GM18517 (cell line): ENCODE measurements around the gene STARD10.

Experiments
- ATAC-seq: cut with Tn5 transposase; IDR thresholded peaks from one replicate; pipeline ENCODE4 v1.9.1; 2021; ENCODE audit warnings: mild to moderate bottlenecking, moderate library complexity; ENCODE audit not compliant: unreplicated experiment

The STARD10 gene

DNA sequence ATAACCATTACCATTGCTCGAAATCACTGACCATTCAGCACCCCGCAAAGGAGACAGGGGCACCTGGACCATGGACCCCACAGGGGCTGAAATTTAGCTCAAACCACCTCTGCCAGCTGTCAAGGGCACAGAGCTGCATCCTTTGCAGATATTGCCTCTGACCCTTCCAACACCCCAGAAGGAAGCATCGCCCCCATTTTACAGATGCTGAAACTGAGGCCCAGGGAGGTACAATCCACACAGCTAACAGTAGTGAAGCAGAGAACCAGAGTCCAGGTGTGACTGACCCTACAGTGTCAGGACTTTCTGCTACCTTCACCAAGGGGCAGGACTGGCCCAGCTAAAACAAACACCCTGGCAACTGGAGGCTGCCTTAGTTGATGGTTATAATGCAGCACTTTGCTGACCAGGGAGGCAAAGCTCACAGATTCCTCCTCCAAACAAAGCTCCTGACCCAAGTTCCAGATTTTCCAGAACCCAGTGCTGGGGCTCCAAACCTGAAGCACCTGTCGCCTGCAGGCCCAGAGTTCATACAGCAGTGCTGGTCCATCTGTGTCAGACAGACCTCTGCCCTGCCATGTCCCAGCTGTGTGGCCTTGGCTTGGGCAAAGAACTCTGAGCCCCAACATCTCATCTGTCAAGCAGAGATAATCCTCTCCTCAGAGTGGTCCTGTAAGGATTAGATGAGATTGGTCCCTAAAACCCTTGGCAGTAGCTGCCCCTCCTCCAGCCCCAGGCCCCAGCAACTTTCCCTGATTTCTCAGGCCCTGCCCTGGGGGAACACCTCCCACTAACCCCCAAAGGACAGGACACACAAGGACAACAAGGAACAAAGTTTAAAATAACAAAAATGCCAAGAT lies 26.4 kb downstream of the STARD10 start:
- no peak for ATAC-seq

DNA sequence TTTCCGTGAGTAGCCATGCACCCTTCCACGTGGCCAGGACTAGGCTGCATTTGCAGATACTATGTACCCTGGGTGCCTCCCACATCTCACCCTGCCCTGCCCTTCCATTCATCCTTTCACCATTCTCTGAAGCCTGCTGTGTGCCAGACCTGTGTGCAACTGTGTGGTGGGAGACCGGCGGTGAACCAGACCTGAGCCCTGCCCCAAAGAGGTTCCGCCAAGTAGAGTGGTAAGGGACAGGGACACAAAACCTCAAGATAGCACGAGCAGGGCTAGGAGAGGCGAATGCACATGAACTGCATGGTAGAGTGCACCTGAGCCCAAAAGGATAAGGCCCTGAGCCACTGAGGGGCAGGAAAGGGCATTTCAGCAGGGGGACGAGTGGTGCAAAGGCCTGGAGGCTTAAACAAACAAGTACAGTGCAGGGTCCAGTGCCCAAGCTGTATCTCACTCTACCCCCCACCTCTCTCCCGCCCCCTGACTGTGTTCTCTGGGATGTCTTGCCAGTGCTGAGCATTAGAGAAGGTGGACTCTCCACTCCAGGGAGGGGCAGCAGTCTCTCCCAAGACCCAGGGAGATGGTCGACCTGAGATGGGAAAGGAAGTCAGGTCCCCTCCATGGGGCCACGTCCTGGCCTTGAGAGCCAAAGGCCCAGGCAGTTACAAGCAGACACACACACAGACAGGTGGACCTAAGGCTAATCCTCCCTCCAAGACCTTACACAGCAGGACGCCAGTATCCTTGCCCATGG lies 27.5 kb downstream of the STARD10 start:
- ATAC-seq = no peak

- no peak for ATAC-seq
These were observed 29.3 kb downstream of the STARD10 start for GRCh38 chr11:72764503-72764902.

- ATAC-seq = no peak
These were observed 30.0 kb downstream of the STARD10 start for GRCh38 chr11:72763823-72764222.

GRCh38 chr11:72762641-72763304 lies 31.1 kb downstream of the STARD10 start:
- no peak for ATAC-seq

GRCh38 chr11:72760539-72761405 lies 33.1 kb downstream of the STARD10 start:
- no peak for ATAC-seq

DNA sequence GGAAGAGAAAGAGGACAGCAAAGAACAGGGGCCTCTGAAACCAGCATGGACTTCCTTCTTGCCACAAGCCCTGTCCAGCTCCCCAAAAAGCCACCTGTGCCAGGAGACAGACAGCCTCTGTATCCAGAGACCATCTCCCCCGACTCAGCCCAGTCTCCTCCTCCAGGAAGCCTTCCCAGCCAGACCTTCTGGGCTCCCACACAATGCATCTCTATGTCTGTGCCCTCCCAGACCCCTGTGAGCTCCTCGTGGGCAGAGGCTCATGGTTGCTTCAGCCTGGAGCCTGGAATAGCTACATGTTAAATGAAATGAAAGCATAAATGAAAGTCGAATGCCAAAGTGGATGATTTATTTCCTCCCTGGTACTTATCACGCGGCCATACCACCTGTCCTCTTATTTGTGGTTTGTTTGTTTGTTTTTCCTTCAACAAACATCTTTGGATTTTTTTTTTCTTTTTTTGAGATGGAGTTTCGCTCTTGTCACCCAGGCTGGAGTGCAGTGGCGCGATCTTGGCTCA lies 34.3 kb downstream of the STARD10 start:
- ATAC-seq = no peak

DNA sequence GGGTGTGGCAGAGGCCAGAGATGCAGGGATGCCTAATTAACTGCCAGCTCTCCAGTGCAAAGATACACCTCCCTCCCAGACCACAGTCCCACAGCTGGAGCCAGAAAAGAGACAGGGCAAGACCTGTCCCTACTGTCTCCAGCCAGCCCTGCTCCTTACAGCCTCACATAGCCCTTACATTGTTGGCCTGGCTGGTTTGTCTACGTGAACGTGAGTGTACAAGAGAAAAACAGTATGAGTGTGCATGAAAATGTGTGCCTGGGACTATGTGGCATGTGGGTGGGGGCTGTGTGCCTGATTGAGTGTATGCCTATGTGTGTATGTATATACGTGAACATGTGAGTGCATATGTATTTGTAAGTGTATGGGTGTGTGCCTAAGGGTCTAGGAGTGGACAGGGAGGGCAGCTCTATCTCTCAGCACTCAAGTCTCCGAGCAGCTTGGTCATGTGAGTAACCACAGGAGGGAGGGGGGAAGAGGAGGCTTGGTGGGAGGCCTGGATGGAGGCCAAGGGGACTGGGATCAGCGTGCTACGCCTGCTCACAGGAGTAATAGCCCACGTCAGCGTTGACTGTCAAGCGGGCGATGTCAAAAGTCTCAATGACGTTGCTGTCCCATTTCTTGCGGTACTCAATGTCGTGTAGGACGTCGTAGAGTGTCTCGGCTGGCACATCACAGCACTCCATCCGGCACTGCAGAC lies 35.0 kb downstream of the STARD10 start:
- no peak for ATAC-seq

DNA sequence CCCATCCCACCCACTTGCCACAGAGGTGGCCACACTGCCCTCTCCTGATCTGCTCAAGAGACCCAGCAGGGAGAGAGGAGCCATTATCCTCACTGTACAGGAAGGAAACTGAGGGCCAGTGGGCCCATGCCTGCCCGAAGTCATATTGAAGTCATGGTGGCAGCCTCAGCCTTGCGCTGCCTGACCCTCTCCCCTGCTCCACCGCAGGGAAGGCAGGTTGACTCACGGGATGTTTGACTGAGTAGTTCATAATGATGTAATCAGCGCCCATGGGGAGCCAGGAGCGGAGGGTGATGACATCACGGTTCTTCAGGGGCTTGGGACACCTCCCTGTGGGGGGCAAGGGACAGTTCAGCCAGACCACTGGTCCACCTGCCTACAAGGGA lies 35.5 kb downstream of the STARD10 start:
- no peak for ATAC-seq

- no peak for ATAC-seq
These were observed 38.0 kb downstream of the STARD10 start for GRCh38 chr11:72755713-72756285.

- ATAC-seq = no peak
These were observed 39.2 kb downstream of the STARD10 start for GRCh38 chr11:72754544-72755155.

GRCh38 chr11:72754149-72754543 lies 39.7 kb downstream of the STARD10 start:
- ATAC-seq = no peak

DNA sequence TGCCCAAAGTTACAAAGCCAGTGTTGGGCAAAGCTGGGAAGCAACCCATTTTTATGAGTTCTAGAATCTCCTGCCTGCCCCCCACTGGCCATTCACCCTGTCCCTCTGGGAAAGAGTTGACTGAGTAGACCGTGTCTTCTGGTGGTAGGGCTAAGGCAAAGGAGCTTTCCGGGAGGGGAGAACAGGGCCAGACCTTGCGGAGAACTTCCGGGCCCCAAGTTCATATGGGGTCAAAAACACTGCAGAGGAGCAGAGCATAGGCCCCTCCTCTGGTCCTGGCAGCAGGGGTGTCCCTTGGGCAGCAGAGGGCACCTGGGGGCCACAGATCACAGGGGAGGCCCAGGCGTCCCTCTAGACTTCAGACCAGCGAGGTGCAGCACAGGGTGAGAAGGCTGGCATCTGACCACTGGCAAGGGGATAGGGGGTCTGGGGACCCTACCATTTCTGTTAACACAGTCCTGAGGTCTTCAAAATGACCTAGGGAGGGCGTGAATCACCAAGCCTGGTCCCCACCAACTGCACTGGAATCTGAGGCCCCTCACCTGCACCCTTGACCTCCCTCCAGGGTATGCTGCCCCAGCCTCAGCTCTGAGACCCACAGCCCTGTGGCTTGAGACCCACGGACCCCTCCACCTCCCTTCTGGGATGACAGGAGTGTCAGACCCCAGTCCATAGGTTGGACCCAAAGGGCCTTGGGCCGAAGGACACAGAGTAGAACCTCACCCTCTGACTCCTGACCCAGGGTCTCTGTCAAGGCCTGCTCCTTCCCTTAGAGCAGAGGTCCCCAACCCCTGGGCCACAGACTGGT lies 40.3 kb downstream of the STARD10 start:
- ATAC-seq = no peak

DNA sequence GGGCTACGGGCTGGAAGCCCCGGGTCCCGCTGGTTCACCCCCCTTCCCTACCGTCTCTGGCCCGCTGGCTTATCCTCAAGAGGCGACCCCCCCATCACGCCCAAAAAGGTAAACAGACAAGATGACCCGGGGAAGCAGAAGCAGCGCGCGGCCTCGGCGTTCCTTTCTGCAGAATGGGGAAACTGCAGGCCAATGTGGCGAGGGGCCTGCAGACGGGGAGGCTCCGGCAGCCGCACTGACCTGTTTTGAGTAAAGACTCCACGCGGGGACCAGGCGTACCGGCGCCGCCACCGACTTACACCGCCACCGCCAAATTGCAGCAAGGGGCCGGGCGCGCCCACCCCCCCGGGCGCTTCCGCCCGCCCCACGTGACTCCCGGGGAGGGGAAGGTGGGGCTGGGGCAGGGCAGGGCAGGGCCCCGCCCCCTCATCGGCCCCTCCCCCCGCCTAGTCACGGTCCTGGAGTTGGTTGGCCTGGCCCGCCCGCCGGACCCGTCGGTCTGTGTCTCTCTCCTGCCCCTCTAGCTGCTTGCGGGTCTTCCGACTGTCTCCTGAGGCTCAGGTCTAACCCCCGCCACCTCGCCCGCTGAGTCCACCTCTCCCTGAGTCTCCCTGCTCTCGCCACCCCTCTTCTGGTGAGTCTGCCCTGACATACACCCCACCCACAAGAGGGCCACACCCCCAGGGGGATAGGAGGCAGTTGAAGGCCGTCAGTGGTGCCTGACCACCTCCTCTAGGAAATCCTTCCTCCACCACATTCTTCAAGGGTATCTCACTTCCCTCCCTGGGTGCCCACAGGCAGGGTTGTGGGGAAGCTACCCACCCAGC lies 41.5 kb downstream of the STARD10 start, which contains the start of gene ARAP1:
ARAP1 (minus strand) TSS at position 321 of the 827 bp plus-strand sequence. CDS start 25,280 bp downstream, outside the sequence.
- peak; percentile 63 for ATAC-seq

DNA sequence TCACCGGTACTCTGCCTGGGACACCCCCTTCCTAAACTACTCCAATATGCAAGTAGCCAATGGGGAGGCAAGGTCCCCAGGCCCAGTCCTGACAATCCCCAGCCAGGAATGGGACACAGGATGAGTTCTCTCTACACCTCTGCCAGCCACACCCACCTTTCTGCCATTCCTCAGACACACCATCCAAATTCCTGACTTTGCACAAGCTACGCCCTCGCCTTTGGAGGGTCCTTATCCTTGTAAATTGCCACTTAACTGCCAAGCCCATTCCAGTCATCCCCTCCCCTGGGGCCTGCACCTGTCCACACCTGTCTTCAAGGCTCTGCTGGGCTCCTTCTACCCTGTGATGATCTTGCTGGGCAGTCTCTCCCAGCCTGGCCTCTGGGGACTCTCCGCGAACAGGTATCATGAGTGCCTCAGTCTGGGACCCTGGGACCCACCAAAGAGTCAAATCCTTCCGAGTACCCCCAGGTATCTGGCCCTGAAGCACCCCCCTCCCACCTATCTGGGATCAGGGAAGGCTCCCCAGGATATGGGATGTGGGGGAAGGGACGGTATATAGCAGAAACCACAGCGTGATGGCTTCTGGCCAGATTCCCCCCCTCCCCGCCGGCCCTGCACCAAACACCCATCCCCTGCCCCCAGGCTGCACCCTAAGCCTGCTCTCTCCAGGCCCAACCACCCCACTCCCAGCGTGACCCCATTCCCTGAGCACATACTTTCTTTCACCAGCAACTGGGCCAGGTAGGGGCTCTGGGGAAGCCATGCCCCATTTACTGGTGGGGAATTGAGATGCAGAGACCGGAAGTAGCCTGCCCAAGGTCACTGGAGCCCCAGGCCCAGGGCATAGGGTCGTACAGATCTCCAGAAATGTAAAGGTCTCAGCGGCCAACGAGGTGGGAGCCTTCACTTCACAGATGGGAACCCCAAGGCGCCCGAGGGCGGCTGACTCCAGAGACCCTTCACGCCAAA lies 42.4 kb downstream of the STARD10 start:
- ATAC-seq = no peak

GRCh38 chr11:72750556-72751115 lies 43.2 kb downstream of the STARD10 start:
- no peak for ATAC-seq
